ENCODE results near the gene TMCC2.
A peak's percentile ranks its signal among the peaks of the same experiment; 100 is the strongest.
"Not testable (repeated sequence)": the region's sequence is repeated elsewhere in the genome, so short reads cannot be mapped to it uniquely, and the experiment has no call there.

TMCC2 gene, protein sequence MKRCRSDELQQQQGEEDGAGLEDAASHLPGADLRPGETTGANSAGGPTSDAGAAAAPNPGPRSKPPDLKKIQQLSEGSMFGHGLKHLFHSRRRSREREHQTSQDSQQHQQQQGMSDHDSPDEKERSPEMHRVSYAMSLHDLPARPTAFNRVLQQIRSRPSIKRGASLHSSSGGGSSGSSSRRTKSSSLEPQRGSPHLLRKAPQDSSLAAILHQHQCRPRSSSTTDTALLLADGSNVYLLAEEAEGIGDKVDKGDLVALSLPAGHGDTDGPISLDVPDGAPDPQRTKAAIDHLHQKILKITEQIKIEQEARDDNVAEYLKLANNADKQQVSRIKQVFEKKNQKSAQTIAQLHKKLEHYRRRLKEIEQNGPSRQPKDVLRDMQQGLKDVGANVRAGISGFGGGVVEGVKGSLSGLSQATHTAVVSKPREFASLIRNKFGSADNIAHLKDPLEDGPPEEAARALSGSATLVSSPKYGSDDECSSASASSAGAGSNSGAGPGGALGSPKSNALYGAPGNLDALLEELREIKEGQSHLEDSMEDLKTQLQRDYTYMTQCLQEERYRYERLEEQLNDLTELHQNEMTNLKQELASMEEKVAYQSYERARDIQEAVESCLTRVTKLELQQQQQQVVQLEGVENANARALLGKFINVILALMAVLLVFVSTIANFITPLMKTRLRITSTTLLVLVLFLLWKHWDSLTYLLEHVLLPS

DNA sequence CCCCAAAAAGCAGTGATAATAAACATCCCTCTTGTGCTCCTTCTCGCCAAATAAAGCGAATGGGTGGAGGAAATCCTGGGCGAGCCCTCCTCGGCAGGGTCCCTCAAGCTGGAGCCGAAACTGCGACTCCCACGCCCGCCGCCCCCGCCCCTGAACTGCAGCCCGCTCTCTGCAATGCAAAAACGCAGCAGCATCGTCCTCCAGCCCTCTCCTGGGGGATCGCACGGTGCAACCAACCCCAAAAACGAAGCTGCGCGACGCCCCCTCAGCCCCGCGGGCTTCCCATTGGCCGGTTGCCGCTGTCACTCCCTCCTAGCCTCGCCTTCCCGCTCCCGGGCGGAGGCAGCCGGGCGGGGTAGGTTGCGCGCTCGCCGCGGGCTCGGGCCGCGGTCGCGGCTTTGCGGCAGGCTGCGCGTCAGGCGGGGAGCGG, at the start of gene TMCC2:
TSS of gene TMCC2 (plus strand) at position 363 of the 430 bp plus-strand sequence. CDS start 619 bp downstream, outside the sequence.
- peak; percentile 98 for DNase-seq (ENCODE audit: low spot score)

DNA sequence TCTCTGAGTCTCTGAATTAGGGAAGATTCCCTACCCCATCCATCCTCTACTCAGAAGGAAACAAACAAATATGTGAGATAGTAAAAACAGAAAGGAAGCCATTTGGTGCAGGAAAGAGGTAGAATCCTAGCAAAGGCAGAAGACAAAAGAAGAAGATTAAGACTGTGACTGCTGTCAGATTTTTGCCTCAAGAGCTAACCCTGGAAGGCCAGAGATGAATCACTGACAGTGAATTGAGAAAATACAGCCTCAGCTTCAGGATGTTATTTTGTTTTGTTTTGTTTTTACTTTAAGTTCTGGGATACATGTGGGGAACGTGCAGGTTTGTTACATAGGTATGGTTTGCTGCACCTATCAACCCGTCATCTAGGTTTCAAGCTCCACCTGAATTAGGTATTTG, 47.9 kb upstream of the TMCC2 start:
- no peak for DNase-seq (ENCODE audit: low spot score)

DNA sequence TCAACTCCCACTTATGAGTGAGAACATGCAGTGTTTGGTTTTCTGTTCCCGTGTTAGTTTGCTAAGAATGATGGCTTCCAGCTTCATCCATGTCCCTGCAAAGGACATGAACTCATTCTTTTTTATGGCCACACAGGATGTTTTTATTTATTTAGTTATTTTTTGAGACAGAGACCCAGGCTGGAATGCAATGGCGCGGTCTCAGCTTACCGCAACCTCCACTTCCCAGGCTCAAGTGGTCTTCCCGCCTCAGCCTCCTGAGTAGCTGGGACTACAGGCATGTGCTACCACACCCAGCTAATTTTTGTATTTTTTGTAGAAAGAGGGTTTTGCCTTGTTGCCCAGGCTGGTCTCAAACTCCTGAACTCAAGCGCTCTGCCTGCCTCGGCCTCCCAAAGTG, 47.4 kb upstream of the TMCC2 start:
- DNase-seq (ENCODE audit: low spot score): not testable (repeated sequence)

DNA sequence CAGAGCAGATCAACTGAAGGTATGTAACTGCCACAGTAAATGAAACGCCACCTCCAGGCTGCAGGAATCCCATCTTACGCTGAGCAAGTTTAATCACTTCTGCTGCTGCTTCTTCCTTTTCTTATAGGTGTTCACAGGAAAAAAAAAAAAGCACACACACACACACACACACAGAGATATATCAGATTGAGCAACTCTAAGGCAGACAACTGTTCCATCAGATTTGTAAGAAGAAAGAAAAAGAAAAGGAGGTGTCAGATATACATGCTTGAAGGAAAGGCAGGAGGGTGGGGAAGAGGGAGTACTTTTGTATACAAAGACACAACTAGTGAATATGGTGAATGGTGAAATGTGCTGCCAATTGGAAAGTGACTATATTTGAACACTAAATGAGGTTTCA, 44.8 kb upstream of the TMCC2 start:
- DNase-seq (ENCODE audit: low spot score): no peak

DNA sequence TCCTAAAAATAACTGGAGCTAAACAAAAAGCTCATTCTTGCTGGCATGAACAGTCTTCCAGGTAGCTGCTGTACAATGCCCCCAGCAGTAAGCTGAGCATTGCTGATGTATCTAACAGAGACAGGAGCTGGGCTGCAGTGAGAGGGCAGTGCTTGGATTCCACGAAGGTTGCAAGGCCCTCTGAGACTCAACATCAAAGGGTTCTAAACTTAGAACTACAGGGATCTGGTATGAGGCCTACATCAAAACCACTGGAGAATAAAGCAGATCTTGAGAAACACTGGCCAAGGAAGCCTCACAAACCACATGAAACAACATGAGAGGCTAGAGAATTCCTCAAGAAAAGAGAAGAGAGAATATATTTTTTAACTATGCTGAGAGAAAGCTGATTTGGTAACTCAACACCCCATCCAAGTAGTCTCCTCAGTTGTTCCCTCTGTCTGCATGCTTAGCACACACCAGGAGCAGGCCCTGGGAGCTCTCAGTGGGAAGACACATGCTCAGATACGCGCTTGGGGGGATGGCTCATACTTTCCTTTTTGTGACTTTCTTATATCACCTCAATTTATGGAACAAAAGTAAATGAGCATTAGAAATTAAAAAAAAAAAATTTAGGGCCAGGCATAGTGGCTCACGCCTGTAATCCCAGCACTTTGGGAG, 43.9 kb upstream of the TMCC2 start:
- no peak for DNase-seq (ENCODE audit: low spot score)

DNA sequence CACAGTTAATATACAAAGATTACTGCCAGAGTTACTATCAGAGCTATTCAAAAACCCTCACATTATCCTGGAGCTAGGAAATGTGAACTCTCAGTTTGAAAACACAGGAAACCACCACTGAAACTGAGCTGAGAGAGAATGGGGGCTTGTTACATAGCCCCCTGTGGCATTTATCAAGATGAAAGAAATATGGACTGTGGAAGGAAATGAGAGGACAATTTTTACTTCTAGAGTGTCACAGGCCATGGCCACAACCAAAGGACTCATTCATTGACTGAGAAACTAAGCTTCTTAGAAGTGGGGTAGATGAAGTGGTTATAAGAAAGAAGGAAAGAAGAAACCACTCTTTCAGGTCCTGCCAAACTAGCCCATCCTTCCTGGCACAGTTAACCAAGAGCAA, 41.6 kb upstream of the TMCC2 start:
- no peak for DNase-seq (ENCODE audit: low spot score)

DNA sequence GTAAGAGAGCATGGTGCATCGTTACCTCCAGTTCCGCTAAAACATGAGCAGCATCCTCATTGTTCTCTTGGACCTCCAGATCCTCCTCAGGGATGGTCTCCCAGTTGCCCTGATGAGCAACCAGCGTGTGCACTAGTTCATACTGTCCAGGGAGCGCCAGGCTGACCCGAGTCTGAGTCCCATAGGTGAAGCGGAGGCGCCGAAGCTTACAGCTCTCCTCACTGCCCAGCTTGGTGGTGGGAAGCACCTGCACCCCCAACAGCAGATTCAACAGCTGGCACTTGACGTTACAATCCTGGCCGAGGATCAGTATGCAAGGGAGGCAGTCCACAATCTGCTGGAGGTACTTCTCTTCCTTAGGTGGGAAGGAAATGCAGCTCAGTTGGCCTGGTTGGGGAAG, 40.3 kb upstream of the TMCC2 start:
- no peak for DNase-seq (ENCODE audit: low spot score)

DNA sequence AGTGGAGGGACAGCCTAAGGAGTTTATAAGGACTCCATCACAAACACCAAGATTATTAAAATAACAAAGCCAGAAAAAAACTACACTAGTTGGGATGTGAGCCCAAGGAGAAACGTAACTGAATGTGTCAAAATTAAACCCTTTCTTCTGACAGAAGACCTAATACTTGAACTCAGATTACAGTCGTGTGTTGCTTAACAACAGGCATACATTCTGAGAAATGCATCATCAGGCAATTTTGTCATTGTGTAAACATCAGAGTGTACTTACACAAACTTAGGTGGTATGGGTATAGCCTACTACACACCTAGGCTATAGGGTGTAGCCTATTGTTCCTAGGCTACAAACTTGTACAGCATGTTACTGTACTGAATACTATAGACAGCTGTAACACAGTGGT, 39.6 kb upstream of the TMCC2 start:
- no peak for DNase-seq (ENCODE audit: low spot score)

DNA sequence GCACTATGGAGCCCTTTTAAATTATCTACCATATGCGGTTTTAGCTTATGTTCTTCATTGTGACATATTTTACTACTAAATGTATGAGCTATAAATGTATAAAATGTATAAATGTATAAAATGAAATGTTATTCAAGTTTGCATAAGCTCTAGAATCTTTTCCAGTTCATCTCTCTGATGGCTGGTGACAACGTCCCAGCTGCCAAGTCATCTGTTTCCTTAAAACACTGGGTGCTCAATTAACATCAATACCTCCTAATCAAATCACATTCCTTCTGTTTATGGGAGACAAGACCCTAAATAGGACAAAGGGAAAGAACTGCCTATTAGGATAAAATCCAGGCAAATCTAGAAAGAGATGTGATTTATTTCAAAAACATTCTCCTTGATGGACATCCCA, 39.1 kb upstream of the TMCC2 start:
- no peak for DNase-seq (ENCODE audit: low spot score)

DNA sequence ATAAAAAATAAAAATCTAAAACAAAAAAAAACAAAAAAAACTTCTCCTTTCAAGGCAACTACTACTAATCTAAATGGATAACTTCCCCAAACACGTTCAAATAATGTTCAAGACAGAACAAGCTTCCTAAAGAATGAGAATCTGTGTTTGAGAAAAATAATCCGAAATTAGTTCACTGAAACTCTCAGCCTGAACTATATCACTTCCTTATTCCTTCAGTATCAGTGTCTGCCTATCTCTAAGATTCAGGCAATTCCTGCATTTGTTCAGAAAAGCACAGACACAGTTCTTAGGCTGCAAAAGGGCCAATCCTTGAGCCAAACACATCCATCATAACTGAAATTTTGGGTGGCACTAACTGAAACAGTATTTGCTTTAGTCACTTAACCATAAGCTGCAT, 38.6 kb upstream of the TMCC2 start:
- no peak for DNase-seq (ENCODE audit: low spot score)

DNA sequence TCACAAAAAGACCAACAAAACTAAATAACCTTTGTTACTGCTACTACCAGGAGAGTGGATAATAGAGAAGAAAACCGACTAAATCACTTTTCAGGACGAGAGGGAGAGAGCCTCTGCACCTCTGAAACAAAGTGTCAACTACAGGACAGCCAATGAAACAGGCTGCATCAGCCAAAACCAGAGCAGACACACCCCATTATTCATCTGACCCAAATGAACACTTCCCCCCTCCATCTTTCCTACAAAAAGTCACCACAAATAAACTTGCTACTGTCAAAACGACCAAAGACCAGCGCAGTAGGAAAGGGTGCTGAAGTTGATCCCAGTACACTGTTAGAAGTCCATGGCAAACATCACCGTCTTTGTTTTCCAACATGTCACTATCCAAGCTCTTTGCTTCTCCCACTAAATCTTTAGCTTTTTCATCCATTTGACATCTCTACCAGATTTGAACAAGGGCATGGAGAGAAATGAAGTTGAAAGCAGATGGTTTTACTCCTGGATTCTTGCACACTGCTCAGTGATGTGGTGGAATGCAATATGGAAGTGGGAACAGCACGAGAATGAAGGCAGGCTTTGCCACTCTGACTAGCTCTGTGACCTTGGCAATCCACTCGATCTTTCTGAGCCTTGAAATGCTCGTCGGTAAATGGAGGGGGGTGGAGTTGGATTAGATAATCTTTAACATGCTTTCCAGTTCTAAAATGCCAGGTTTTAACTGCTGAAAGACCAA, 36.7 kb upstream of the TMCC2 start:
- no peak for DNase-seq (ENCODE audit: low spot score)

DNA sequence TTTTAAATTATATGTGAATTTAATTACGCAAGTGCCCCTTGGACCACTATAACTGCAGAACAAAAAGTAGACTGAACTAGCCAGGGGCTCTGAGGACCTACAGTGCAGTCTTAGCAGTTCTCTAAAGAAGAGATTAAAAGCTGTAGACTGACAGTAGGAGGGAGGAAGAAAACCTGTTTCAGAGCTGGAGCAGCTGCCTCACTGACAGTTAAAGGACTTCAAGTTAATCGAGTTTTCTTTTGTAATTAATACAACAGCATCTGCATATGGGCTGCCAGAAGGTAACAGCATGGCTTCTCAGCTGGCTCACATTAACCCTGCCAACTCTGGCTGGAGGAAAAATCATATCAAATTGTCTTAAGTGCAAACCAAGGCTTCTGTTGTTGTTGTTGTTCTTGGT, 36.1 kb upstream of the TMCC2 start:
- peak; percentile 33 for DNase-seq (ENCODE audit: low spot score)

DNA sequence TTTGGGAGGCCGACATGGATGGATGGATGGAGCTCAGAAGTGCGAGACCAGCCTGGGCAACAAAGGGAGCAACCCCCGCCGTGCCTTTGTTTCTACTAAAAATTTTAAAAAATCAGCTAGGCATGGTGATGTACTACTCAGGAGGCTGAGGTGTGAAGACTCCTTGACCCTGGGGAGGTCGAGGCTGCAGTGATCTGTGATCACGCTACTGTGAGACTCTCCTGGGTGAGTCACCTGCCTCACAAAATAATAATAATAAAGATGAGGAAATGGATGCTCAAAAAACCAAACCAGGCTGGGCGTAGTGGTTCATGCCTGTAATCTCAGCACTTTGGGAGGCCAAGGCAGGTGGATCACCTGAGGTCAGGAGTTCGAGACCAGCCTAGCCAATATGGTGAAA, 35.5 kb upstream of the TMCC2 start:
- DNase-seq (ENCODE audit: low spot score): no peak

DNA sequence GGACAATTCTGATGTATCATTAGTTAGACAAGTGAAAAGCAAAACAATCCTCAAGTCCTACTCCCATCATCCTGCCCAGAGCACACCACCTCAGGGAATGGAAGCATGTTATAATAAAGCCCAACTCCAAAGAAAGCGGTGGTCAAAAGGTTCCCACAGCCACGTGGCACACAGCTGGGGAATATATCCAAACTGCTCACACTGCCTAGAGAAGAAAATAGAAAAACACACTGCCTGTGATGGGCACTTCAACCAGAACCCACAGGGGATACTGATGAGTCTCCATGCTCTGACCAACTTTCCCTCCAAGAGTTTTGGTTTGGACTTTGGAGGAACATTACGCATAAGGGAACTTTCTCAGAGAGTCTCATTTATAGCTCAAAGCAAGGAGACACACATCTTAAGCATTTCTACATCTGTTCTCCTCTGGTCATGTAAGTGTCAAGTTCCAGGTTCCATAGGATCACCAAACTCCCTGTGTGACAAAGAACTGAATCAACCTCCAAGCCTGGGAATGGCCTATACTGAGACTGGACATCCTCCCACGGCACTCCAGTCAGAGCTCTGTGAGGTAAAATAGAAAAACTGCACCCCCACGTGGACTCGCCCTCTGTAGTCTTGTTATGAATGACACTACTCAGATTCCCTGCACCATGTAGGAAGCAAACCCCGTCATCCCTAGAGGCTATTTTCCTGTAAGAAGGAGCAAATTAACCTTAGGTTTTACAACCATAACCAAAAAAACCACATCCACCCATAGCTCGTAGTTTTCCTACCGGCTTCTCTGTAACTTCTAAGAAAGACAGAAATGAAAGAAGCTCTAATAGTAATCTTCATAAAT, 28.4 kb upstream of the TMCC2 start:
- no peak for DNase-seq (ENCODE audit: low spot score)

DNA sequence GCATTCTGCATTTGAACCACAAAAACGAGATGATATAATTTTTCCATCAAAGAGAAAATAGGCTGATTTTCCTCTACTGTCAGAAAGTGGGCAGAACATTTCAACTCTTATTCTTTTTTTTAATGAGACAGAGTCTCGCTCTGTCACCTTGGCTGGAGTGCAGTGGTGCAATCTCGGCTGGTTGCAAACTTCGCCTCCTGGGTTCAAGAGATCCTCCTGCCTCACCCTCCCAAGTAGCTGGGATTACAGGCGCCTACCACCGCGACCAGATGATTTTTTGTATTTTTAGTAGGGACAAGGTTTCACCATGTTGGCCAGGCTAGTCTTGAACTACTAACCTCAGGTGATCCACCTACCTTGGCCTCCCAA, 27.8 kb upstream of the TMCC2 start:
- DNase-seq (ENCODE audit: low spot score): no peak

DNA sequence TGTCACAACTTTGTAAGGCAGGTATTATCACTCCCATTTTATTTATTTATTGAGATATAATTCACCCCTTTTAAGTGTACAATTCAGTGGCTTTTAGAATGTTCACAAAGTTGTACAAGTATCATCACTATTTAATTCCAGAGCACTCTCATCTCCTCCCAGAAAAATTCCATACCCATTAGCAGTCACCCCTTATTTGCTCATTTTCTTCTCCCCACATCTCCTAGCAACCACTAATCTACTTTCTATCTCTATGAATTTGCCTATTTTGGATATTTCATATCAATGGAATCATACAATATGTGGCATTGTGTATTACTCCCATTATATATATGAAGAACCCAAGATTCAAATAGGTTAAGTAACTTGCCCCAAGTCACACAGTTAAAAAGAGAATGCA, 23.2 kb upstream of the TMCC2 start:
- DNase-seq (ENCODE audit: low spot score): no peak

DNA sequence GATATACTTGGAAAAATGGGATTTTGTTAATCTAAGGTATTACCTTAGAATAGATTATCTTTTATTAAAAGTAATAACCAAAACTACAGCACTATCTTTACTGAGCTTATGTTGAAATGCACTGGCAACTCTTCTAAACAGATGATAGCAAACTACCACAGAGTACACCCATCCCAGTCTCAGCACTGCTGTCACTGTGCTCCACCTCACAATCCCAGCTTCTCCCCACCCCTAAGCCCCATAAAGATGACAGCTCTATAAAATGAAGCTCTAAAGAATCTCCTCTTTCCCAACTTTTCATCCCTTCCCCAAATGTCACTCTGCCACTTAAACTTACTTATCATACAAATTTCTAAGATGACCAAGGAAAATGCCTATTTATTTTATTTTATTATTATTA, 22.7 kb upstream of the TMCC2 start:
- DNase-seq (ENCODE audit: low spot score): no peak

DNA sequence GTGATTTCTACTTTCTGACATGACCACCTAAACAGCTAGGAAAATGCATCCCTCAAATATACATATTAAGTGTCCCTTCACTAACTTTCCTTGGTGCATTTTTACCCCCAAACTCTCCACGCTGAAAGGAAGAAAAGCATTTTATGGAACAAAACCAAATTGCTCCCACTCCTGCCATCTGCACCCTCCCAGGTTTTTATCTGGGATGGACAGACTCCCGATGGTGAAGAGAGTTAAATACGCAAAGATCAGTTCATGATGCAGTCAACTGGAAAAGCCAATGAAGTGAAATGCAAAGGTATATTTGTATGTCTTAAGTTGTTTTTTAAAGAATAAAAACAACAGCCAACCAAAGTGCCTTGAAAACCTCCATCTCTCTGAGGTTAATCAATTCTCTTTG, 18.9 kb upstream of the TMCC2 start:
- DNase-seq (ENCODE audit: low spot score): no peak

DNA sequence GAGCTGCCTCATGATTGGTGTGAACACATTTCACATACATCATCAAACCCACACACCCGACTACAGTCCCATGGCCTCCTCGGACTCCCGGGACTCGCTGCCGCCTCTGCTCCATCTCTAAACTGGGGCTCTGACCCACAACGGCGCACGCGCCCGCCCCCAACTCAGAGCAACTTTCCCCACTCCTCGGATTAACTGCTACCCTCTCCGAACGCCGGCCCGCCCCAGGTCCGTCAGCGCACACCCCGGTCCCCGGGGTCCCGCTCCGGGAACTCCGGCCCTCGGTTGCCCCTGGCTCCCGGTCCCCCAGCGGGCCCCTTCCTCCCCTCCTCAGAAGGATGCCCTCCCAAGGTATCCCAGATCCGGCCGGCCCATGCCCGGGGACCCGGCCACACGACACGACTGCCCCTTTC, 17.0 kb upstream of the TMCC2 start:
- DNase-seq (ENCODE audit: low spot score): no peak

DNA sequence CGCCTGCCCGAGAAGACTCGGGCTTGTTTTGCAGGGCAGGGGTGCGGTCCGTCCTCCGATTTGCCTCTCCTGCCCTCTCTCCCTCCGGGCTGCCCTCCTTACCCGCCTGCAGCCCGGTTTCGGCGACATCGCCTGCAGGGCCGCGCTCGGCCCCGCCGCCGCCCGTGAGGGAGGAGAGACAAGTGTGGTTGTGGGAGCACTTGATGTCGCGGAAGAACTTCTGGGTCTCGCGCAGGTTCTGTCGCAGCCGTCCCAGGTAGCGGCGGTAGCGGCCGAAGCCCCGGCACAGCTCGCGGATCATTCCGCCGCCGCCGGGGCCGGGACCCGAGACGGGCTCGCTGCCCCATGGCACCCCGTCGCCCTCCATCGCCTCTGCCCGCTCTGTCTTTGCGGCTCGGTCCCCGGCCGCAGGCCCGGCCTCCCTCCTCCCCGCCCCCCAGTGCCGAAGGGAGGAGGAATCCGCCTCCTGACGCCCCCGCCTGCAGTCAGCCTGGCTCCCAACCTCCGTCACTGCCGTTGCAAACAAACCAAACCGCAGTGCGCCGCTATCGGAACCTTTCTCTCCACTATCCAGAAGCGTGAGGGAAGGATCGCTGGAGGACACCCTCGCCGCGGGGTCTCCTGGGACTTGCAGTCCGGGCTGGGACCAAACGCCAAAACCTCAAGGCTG, 16.4 kb upstream of the TMCC2 start, which contains the start of gene DSTYK:
TSS of gene DSTYK (minus strand) at position 534 of the 670 bp plus-strand sequence. CDS start at position 367, 167 bp downstream.
- peak; percentile 92 for DNase-seq (ENCODE audit: low spot score)
